ENCODE measurements around the gene AGAP1.

Gene AGAP1

GRCh38 chr2:235492850-235493344 lies 946 bp upstream of the AGAP1 start:
- no peak for DNase-seq

- DNase-seq: no peak
Measured at GRCh38 chr2:235493402-235493774, 455 bp upstream of the AGAP1 start.

GRCh38 chr2:235494716-235495372 lies 1.0 kb downstream of the AGAP1 start:
- DNase-seq: no peak

GRCh38 chr2:235495373-235496238 lies 1.8 kb downstream of the AGAP1 start:
- no peak for DNase-seq

GRCh38 chr2:235496239-235496621 lies 2.4 kb downstream of the AGAP1 start:
- no peak for DNase-seq

GRCh38 chr2:235497096-235497495 lies 3.3 kb downstream of the AGAP1 start:
- DNase-seq: no peak

- no peak for DNase-seq
Measured at GRCh38 chr2:235498541-235498940, 4.7 kb downstream of the AGAP1 start.

GRCh38 chr2:235498946-235499812 lies 5.3 kb downstream of the AGAP1 start:
- DNase-seq: no peak

- DNase-seq: no peak
Measured at GRCh38 chr2:235500110-235500760, 6.4 kb downstream of the AGAP1 start.

- no peak for DNase-seq
Measured at GRCh38 chr2:235500761-235501672, 7.2 kb downstream of the AGAP1 start.

GRCh38 chr2:235501673-235502031 lies 7.8 kb downstream of the AGAP1 start:
- no peak for DNase-seq

GRCh38 chr2:235502336-235502735 lies 8.5 kb downstream of the AGAP1 start:
- no peak for DNase-seq

GRCh38 chr2:235504441-235505180 lies 10.8 kb downstream of the AGAP1 start:
- no peak for DNase-seq

- DNase-seq: no peak
Measured at GRCh38 chr2:235505181-235505741, 11.4 kb downstream of the AGAP1 start.

- DNase-seq: no peak
Measured at GRCh38 chr2:235506291-235506996, 12.6 kb downstream of the AGAP1 start.

GRCh38 chr2:235506997-235507615 lies 13.3 kb downstream of the AGAP1 start:
- no peak for DNase-seq

GRCh38 chr2:235507928-235508327 lies 14.1 kb downstream of the AGAP1 start:
- no peak for DNase-seq

GRCh38 chr2:235508371-235509160 lies 14.7 kb downstream of the AGAP1 start:
- no peak for DNase-seq

- DNase-seq: no peak
Measured at GRCh38 chr2:235510318-235510717, 16.5 kb downstream of the AGAP1 start.

All from NCI-H1048 (cell line).